NCI-H187 treated with DMSO at 0.1 percent for 48 hours (cell line): Measurements from ENCODE around the gene POU1F1.
"Not testable (repeated sequence)": the region's sequence is repeated elsewhere in the genome, so short reads cannot be mapped to it uniquely, and the experiment has no call there.

Experiments
- DNase-seq: peaks from one replicate; lab custom pipeline; 2025; lab: John Stamatoyannopoulos, UW

The POU1F1 gene

DNA sequence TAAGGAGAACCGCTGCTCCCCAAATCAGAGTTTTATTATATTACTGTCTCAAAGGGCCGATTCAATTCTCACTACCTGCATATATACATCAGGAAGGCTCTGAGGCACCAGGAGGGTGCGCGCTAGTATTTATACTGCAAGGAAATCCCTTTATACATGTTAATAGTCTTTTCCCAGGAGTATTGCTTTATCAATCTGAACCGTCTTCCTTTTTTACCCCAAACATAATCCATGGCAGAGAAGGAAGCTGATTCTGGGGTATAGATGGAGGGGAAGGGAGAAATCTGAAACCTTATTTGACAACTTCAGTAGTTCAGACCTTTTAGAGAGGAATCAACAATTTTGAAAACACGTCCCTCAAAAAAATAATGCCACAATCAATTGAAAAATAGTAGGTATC is at the start of gene POU1F1:
POU1F1 (minus strand) TSS at position 101 of the 400 bp plus-strand sequence. CDS start 122 bp downstream, outside the sequence.
- DNase-seq, result no peak

GRCh38 chr3:87324609-87325008 is 48.2 kb upstream of the POU1F1 start:
- no peak for DNase-seq

DNA sequence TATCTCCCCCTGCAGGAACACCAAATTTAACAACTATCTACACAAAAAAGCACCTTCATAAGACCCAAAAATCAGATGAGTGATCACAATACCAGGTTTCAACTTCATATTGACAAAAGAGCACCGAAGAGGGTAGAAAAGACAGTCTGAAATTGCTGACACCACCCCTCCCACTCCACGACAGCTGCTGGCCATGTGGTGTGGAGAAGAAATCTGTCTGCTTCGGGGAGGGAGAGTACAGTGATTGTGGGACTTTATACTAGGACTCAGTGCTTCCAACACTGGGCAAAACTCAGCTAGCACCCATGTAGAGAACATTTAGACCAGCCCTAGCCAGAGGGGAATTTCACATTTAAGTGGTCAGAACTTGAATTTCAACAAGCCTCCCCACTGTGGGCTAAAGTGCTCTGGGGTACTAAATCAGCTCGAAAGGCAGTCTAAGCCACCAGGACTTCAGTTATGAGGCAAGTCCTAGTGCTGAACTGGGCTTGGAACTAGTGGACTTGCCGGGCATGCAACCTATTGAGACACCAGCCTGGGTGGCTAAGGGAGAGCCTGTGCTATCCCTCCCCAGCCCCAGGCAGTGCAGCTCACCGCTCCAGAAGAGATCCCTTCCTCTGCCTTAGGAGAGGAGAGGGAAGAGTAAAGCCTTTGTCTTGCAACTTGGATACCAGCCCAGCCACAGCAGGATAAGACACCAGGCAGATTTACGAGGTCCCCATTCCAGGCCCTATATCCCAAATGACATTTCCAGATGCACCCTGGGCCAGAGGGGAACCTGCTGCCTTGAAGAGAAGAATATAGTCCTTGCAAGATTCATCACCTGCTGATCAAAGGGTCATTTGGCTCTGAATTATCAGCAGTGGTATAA is 44.6 kb upstream of the POU1F1 start:
- no peak for DNase-seq

DNA sequence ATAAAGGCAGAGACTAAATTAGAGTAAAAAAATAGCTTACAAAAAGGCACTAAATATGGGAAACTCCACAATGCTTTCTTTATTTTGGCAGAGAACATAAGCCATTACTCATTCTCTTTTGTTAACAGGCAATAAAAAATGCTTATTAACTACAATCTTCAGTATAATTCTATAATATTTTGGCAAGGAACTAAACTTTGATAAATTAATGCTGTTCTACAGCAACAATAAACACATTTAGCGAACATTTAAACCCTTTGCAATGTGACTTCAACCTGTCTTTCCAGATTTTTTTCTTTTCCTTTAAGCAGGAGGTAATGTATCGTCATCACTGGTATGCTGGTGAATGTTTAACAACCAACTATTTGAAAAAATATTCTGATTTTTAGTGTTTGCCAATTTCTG is 42.2 kb upstream of the POU1F1 start:
- no peak for DNase-seq

GRCh38 chr3:87317779-87318178 is 41.4 kb upstream of the POU1F1 start:
- no peak for DNase-seq

GRCh38 chr3:87313641-87314040 is 37.3 kb upstream of the POU1F1 start:
- no peak for DNase-seq

DNA sequence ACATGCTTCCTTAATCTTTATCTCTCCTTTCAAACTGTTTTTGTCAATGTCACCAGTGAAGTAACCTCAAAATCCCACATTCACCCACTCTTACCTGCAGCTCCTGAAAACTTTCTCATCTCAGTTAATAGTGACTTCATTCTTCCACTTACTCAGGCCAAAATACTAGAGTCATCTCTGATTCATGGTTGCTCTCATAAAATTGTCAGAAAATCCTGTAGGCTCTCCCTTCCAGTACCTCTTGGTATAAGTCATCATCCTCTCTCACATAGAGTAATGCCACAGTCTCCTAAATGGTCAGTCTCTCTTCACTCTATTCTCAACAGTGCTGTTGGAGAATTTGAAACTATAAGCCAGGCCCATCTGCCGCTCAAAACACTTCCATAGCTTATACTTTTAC is 34.9 kb upstream of the POU1F1 start:
- no peak for DNase-seq

DNA sequence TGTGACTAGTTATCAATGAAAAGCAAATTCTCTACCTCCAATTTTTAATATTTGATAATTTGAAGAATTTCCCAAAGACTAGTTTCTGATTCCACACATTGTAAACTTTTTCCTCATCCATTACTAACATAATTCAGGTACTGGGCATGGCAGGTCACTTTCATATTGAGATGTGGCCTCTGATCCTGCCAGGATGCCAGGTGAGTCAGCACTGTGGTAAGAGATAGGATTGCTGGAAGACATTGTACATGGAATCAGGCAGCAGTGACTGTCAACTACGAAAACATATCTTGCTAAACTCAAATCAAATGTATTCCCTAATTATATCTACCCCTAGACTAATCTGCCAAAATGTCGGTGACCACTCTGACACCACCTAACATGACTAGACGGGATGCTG is 33.2 kb upstream of the POU1F1 start:
- DNase-seq, result no peak

DNA sequence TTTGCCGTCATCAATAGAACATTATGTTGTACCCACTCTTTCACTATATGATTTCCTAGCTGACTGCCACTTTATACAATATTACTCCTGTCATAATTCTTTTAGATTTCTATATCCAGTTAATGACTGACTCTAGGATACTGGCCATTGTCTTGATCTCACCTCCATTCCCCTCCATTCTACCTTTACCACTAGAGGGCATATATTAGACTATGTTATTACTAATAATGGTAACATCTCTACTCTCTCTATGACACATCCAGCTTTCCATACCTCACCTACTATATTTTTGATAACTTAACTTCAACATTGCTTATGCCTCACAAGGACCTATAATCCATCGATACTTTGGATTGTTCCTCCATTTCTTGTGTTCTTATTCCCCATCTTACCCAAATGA is 31.4 kb upstream of the POU1F1 start:
- no peak for DNase-seq

- no peak for DNase-seq
Measured at GRCh38 chr3:87305517-87305916, 29.1 kb upstream of the POU1F1 start.

DNA sequence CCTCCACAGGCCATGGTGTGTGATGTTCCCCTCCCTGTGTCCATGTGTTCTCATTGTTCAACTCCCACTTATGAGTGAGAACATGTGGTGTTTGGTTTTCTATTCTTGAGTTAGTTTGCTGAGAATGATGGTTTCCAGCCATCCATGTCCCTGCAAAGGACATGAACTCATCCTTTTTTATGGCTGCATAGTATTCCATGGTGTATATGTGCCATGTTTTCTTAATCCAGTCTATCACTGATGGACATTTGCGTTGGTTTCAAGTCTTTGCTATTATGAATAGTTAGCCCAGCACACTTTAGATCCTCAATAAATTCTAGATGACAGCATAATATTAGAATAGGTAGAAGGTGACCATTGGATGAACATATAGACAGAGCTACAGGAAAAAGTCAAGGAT is 28.6 kb upstream of the POU1F1 start:
- DNase-seq, result not testable (repeated sequence)

DNA sequence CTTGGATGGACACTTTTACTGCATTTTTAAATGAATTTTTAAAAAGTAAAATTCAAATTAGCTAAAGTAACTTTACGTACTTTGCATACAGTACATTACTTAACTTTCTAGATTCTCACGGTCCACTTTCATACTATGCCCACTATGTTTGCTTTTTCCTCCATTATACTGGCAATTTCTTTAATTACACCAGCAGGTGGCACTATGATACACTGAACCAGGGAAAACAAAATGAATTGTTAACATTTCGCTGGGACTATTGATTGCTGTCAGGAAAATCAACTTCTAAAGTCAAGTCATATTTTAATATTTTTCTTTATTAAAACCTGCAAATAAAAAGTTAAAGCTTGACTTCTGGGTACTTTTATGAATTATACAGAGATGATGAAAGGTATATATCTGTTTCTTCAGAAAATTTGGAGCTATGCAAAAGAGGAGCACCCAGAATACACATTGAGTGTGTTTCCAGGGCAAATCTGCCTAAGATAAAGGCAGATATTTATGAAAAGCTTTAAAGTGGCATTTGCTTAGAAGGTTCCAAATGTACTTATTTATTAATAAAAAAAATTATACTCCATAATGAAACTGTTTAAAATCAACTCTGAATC is 21.8 kb upstream of the POU1F1 start:
- no peak for DNase-seq

- no peak for DNase-seq
Measured at GRCh38 chr3:87288446-87288845, 12.1 kb upstream of the POU1F1 start.

- DNase-seq, result no peak
Measured at GRCh38 chr3:87287011-87287410, 10.6 kb upstream of the POU1F1 start.

GRCh38 chr3:87272718-87273341 is 3.6 kb downstream of the POU1F1 start:
- DNase-seq, result no peak

DNA sequence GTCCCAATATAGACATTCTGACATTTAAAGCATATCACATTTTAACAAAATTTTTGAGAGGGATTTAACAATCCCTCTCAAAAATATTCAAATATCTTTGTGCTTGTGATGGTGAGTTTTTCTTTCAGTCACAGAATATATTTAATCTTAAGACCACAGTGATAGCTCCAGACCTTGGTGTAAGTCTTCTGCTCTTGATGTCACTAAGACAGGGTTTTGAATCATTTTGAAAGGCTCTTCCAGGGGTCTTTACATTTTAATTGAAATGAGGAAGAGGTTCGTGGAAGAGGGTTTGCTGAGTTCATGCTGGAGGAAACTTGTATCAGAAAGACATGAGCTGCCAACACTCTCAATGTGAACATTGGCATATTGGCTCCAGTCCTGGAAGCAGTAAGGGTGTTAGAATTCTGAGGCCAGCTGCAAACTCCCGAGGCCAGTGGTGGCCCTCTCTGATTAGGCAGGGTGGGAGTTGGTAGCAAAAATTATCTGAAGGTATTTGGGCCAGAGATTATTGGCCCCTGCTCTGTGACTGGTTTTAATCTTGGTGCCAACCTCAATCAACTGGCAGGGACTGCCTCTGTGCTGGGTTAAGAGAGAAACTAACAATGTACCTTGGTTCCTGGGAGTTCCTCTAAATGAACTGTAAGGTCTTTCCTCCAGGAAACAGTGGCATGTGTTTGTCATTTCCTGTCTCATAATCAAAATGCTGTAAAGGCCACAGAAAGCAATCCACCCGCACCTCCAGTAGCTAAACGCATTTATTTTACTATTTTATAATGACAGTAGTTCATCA is 5.3 kb downstream of the POU1F1 start:
- DNase-seq, result no peak

- DNase-seq, result no peak
Measured at GRCh38 chr3:87269723-87270122, 6.7 kb downstream of the POU1F1 start.

- DNase-seq, result no peak
Measured at GRCh38 chr3:87268646-87269211, 7.7 kb downstream of the POU1F1 start.

- no peak for DNase-seq
Measured at GRCh38 chr3:87267953-87268645, 8.3 kb downstream of the POU1F1 start.

- DNase-seq, result no peak
Measured at GRCh38 chr3:87261925-87262324, 14.5 kb downstream of the POU1F1 start.

DNA sequence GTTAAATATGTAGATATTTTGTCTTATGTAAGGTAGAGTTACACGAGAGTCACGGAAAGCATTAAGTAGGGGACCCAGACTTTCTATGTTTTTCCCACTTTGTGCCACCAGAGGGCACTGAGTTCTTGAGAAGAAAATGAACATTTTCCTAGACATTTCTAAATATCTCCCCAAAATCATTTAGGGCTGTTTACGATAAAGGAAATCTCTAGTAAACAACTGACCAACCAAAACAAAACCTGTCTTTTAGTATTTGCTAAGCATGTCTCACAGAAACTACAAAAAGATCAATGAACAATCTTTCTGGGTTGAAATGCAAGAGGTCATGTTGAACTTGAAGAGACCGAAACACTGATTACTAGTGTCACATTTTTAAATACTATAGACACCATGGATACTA is 16.1 kb downstream of the POU1F1 start:
- DNase-seq, result no peak
